Measurements from ENCODE around the gene ELFN2.
A peak's percentile ranks its signal among the peaks of the same experiment; 100 is the strongest.
"Not testable (repeated sequence)": the region's sequence is repeated elsewhere in the genome, so short reads cannot be mapped to it uniquely, and the experiment has no call there.

Gene ELFN2

GRCh38 chr22:37427135-37427710 is at the start of gene ELFN2:
Gene ELFN2, minus strand, starts transcription at chr22:37427479. Its CDS starts 51,945 bp downstream, at chr22:37375534.
- DNase-seq, result no peak

- DNase-seq, result no peak
Observed at GRCh38 chr22:37476389-37477329, 49.4 kb upstream of the ELFN2 start.

GRCh38 chr22:37474447-37475090 is 47.3 kb upstream of the ELFN2 start:
- DNase-seq, result no peak

- no peak for DNase-seq
Observed at GRCh38 chr22:37473437-37473946, 46.2 kb upstream of the ELFN2 start.

- DNase-seq, result peak; percentile 37 to 57
Observed at GRCh38 chr22:37472418-37473006, 45.2 kb upstream of the ELFN2 start.

GRCh38 chr22:37471727-37472417 is 44.6 kb upstream of the ELFN2 start:
- no peak for DNase-seq

GRCh38 chr22:37470087-37470445 is 42.8 kb upstream of the ELFN2 start:
- DNase-seq, result no peak

- no peak for DNase-seq
Observed at GRCh38 chr22:37469416-37470086, 42.3 kb upstream of the ELFN2 start.

GRCh38 chr22:37468201-37468695 is 41.0 kb upstream of the ELFN2 start:
- not testable (repeated sequence) for DNase-seq

- DNase-seq, result no peak
Observed at GRCh38 chr22:37467391-37467955, 40.2 kb upstream of the ELFN2 start.

- DNase-seq, result no peak
Observed at GRCh38 chr22:37464181-37464580, 36.9 kb upstream of the ELFN2 start.

GRCh38 chr22:37462983-37463382 is 35.7 kb upstream of the ELFN2 start:
- no peak for DNase-seq

- DNase-seq, result no peak
Observed at GRCh38 chr22:37462436-37462835, 35.2 kb upstream of the ELFN2 start.

GRCh38 chr22:37461961-37462360 is 34.7 kb upstream of the ELFN2 start:
- DNase-seq, result no peak

- DNase-seq, result no peak
Observed at GRCh38 chr22:37460684-37461083, 33.4 kb upstream of the ELFN2 start.

- no peak for DNase-seq
Observed at GRCh38 chr22:37459206-37459605, 31.9 kb upstream of the ELFN2 start.

GRCh38 chr22:37457093-37457893 is 30.0 kb upstream of the ELFN2 start:
- peak; percentile 75 to 83 for DNase-seq

GRCh38 chr22:37456346-37456745 is 29.1 kb upstream of the ELFN2 start:
- no peak for DNase-seq

GRCh38 chr22:37455896-37456295 is 28.6 kb upstream of the ELFN2 start:
- DNase-seq, result no peak

GRCh38 chr22:37454857-37455686 is 27.8 kb upstream of the ELFN2 start:
- no peak for DNase-seq

Data from CD4-positive, alpha-beta T cell treated with Interferon alpha-2 for 1 hour (primary cell).